Measurements from ENCODE around the gene CYB5A.

DNA sequence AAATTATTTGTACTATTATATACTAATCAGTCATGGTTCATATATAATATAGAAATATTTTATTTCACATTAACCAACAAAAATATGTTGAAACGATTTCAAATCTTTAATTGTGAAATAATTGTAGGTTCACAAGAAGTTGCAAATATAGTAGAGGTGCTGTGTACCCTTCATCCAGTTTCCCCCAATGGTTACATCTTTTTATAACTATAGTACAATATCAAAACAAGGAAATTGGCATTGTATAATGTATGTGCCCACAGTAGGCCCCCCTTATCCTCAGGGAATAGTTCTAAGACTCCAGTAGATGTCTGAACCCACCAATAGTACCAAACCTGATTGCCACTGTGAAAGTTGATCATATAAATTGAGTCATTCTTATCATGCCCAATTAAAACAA, 7.4 kb upstream of the CYB5A start:
- TF ChIP-seq EP300 (IDR thresholded peaks at IDR 0.05; ENCODE audit: borderline replicate concordance), result no peak
- TF ChIP-seq RAD21 (IDR thresholded peaks at IDR 0.05; ENCODE audit: low read depth), result no peak
- no peak for TF ChIP-seq CEBPB (IDR thresholded peaks at IDR 0.05)
- TF ChIP-seq, protein P1, sequence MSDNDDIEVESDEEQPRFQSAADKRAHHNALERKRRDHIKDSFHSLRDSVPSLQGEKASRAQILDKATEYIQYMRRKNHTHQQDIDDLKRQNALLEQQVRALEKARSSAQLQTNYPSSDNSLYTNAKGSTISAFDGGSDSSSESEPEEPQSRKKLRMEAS (IDR thresholded peaks at IDR 0.05), result no peak
- no peak for TF ChIP-seq FOXM1 (IDR thresholded peaks at IDR 0.05; ENCODE audit: borderline replicate concordance, low read depth)
- TF ChIP-seq, protein P2, sequence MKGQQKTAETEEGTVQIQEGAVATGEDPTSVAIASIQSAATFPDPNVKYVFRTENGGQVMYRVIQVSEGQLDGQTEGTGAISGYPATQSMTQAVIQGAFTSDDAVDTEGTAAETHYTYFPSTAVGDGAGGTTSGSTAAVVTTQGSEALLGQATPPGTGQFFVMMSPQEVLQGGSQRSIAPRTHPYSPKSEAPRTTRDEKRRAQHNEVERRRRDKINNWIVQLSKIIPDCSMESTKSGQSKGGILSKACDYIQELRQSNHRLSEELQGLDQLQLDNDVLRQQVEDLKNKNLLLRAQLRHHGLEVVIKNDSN (IDR thresholded peaks at IDR 0.05), result no peak
- no peak for TF ChIP-seq CREB1 (IDR thresholded peaks at IDR 0.05; ENCODE audit: low read depth)
- TF ChIP-seq, protein P3, sequence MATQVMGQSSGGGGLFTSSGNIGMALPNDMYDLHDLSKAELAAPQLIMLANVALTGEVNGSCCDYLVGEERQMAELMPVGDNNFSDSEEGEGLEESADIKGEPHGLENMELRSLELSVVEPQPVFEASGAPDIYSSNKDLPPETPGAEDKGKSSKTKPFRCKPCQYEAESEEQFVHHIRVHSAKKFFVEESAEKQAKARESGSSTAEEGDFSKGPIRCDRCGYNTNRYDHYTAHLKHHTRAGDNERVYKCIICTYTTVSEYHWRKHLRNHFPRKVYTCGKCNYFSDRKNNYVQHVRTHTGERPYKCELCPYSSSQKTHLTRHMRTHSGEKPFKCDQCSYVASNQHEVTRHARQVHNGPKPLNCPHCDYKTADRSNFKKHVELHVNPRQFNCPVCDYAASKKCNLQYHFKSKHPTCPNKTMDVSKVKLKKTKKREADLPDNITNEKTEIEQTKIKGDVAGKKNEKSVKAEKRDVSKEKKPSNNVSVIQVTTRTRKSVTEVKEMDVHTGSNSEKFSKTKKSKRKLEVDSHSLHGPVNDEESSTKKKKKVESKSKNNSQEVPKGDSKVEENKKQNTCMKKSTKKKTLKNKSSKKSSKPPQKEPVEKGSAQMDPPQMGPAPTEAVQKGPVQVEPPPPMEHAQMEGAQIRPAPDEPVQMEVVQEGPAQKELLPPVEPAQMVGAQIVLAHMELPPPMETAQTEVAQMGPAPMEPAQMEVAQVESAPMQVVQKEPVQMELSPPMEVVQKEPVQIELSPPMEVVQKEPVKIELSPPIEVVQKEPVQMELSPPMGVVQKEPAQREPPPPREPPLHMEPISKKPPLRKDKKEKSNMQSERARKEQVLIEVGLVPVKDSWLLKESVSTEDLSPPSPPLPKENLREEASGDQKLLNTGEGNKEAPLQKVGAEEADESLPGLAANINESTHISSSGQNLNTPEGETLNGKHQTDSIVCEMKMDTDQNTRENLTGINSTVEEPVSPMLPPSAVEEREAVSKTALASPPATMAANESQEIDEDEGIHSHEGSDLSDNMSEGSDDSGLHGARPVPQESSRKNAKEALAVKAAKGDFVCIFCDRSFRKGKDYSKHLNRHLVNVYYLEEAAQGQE (IDR thresholded peaks at IDR 0.05; ENCODE audit: low read depth), result no peak
- TF ChIP-seq TAF1 (IDR thresholded peaks at IDR 0.05; ENCODE audit: low read depth), result no peak
- TF ChIP-seq EGR1 (IDR thresholded peaks at IDR 0.05), result no peak
- no peak for TF ChIP-seq YY1 (IDR thresholded peaks at IDR 0.05; ENCODE audit: low read depth)
- no peak for TF ChIP-seq TCF12 (IDR thresholded peaks at IDR 0.05; ENCODE audit: low read depth)
- no peak for TF ChIP-seq ZBTB7A (IDR thresholded peaks at IDR 0.05; ENCODE audit: low read depth)

All from Ishikawa (cell line).